DOHH2 (cell line): ENCODE measurements around the gene RABGEF1.

ENCODE experiments used
- H3F3A ChIP-seq: fragments of 200-600 bp; sonication (generic), shearing (Covaris generic); 2 replicates; pipeline ENCODE4 v1.6.0; 2016; ENCODE audit warnings: antibody characterized with exemption, mild to moderate bottlenecking; ENCODE audit not compliant: control insufficient read depth, insufficient read depth
- H3K27ac ChIP-seq: fragments of 200-600 bp; sonication (generic); 2 replicates; pipeline ENCODE4 v1.5.1; 2014; ENCODE audit warnings: low read depth, mild to moderate bottlenecking, low read length, moderate library complexity
- H3K27me3 ChIP-seq: fragments of 200-600 bp; sonication (generic); 2 replicates; pipeline ENCODE4 v1.6.1; 2014; ENCODE audit warnings: mild to moderate bottlenecking, low read length, mixed read lengths; ENCODE audit not compliant: control insufficient read depth
- H3K36me3 ChIP-seq: fragments of 200-600 bp; sonication (generic); 2 replicates; pipeline ENCODE4 v1.6.1; 2014; ENCODE audit warnings: mild to moderate bottlenecking, low read length, moderate library complexity, mixed read lengths; ENCODE audit not compliant: control insufficient read depth
- H3K4me1 ChIP-seq: fragments of 200-600 bp; sonication (generic); 2 replicates; pipeline ENCODE4 v1.6.1; 2014; ENCODE audit warnings: mild to moderate bottlenecking, low read length, mixed read lengths; ENCODE audit not compliant: control insufficient read depth
- H3K4me2 ChIP-seq: fragments of 200-600 bp; sonication (generic); 2 replicates; pipeline ENCODE4 v1.6.0; 2014; ENCODE audit warnings: mild to moderate bottlenecking, low read length, moderate library complexity
- H3K4me3 ChIP-seq: fragments of 200-600 bp; sonication (generic); 2 replicates; pipeline ENCODE4 v1.5.1; 2014; ENCODE audit warnings: mild to moderate bottlenecking, low read length, mixed read lengths
- H3K79me2 ChIP-seq: fragments of 200-600 bp; sonication (generic); 2 replicates; pipeline ENCODE4 v1.6.1; 2014; ENCODE audit warnings: mild to moderate bottlenecking, low read length, mixed read lengths; ENCODE audit not compliant: control insufficient read depth
- H3K9me2 ChIP-seq: fragments of 200-600 bp; sonication (generic); replicated peaks from 2 replicates; pipeline ENCODE4 v1.6.1; 2014; ENCODE audit warnings: mild to moderate bottlenecking, low read length, mixed read lengths; ENCODE audit not compliant: control insufficient read depth
- H3K9me3 ChIP-seq: fragments of 200-600 bp; sonication (generic); 2 replicates; pipeline ENCODE4 v1.6.1; 2014; ENCODE audit warnings: antibody characterized with exemption, low read length, mixed read lengths; ENCODE audit not compliant: control insufficient read depth, insufficient read depth
- H4K20me1 ChIP-seq: fragments of 200-600 bp; sonication (generic); 2 replicates; pipeline ENCODE4 v1.6.0; 2014; ENCODE audit warnings: low read depth, mild to moderate bottlenecking, antibody characterized with exemption, low read length, moderate library complexity; ENCODE audit not compliant: control insufficient read depth, insufficient read depth
- CTCF ChIP-seq: fragments of 200-600 bp; sonication (generic); IDR thresholded peaks from one replicate; pipeline ENCODE4 v1.5.1; 2014; ENCODE audit warnings: antibody characterized with exemption, mild to moderate bottlenecking, low read depth, low read length; ENCODE audit not compliant: poor library complexity, severe bottlenecking
- EZH2phosphoT487 ChIP-seq: fragments of 200-600 bp; sonication (generic); IDR thresholded peaks from 2 replicates; pipeline ENCODE4 v1.6.1; 2017; ENCODE audit warnings: borderline replicate concordance, mild to moderate bottlenecking, antibody characterized with exemption, low read length, moderate library complexity, mixed read lengths

The RABGEF1 gene

GRCh38 chr7:66728571-66728970 is 12.0 kb upstream of the RABGEF1 start:
- Histone ChIP-seq H3K27me3 (no peaks in the 10 kb centered on the region), H3K9me2 (no peaks in the 10 kb centered on the region), H3K4me3 (no peak overlapping the region), H3K9me3 (peaks cover 16% of the 10 kb centered on the region; the same call in 1 of the 2 replicates), H3K27ac (no peak overlapping the region), H3K4me2 (no peak overlapping the region), H3K79me2 (no peaks in the 10 kb centered on the region), H3F3A (no peaks in the 10 kb centered on the region), H4K20me1 (no peaks in the 10 kb centered on the region), H3K4me1 (peaks cover 5% of the 10 kb centered on the region; the same call in 1 of the 2 replicates), H3K36me3 (no peaks in the 10 kb centered on the region; the same call in 1 of the 2 replicates)
- no peak for TF ChIP-seq CTCF
- TF ChIP-seq EZH2phosphoT487, result no peak

GRCh38 chr7:66729274-66729673 is 11.3 kb upstream of the RABGEF1 start:
- H3K79me2 ChIP-seq, result no peaks in the 10 kb centered on the region
- H3K27me3 ChIP-seq, result no peaks in the 10 kb centered on the region
- TF ChIP-seq CTCF, result no peak
- TF ChIP-seq EZH2phosphoT487, result no peak
- no peak overlapping the region for H3K27ac ChIP-seq
- H3K9me2 ChIP-seq, result no peaks in the 10 kb centered on the region
- H3K36me3 ChIP-seq, result no peaks in the 10 kb centered on the region; the same call in 1 of the 2 replicates
- H3K4me1 ChIP-seq, result peaks cover 5% of the 10 kb centered on the region; the same call in 1 of the 2 replicates
- peaks cover 16% of the 10 kb centered on the region; the same call in 1 of the 2 replicates for H3K9me3 ChIP-seq
- no peaks in the 10 kb centered on the region for H3F3A ChIP-seq
- H3K4me2 ChIP-seq, result no peak overlapping the region
- no peaks in the 10 kb centered on the region for H4K20me1 ChIP-seq
- no peak overlapping the region for H3K4me3 ChIP-seq

GRCh38 chr7:66731986-66732385 is 8.5 kb upstream of the RABGEF1 start:
- H3K27ac ChIP-seq, result no peak overlapping the region
- no peaks in the 10 kb centered on the region for H4K20me1 ChIP-seq
- 0 out of 2 replicates have a peak, but pooled peaks cover 4% of the 10 kb centered on the region for H3F3A ChIP-seq
- peaks cover 14% of the 10 kb centered on the region for H3K9me3 ChIP-seq
- H3K4me3 ChIP-seq, result no peak overlapping the region
- H3K27me3 ChIP-seq, result no peaks in the 10 kb centered on the region
- no peaks in the 10 kb centered on the region for H3K9me2 ChIP-seq
- peaks cover 3% of the 10 kb centered on the region for H3K79me2 ChIP-seq
- H3K4me2 ChIP-seq, result no peak overlapping the region
- TF ChIP-seq EZH2phosphoT487, result no peak
- TF ChIP-seq CTCF, result no peak
- peaks cover 14% of the 10 kb centered on the region for H3K36me3 ChIP-seq
- peaks cover 17% of the 10 kb centered on the region for H3K4me1 ChIP-seq
